GM12878 (cell line): ENCODE measurements around the gene SALL4. TPM values are rescaled to one million over a fixed set of nuclear protein-coding genes. Genes with fewer than 3 reads are reported as not detected.
"Not testable (repeated sequence)": the region's sequence is repeated elsewhere in the genome, so short reads cannot be mapped to it uniquely, and the experiment has no call there.

Source experiments
- ATAC-seq: fragments of 200-7000 bp; cut with Tn5 transposase; 3 replicates; pipeline ENCODE4 v1.9.1; 2020; ENCODE audit warnings: mild to moderate bottlenecking, moderate library complexity
- BruUV-seq: library from RNA; stranded (reverse); fragments of 400-500 nt; replicated peaks from 2 replicates; lab custom pipeline; 2021; lab: Mats Ljungman, UMichigan
- CTCF ChIA-PET: fragments of 300-600 bp; sonication (Branson Sonifier 250); formaldehyde crosslinking; extraction: SDS; loops from one replicate; lab custom pipeline; 2021; ENCODE audit warnings: inconsistent platforms; lab: Yijun Ruan, JAX
- POLR2A ChIA-PET: fragments of 350-600 bp; formaldehyde crosslinking; extraction: SDS; loops from one replicate; lab custom pipeline; 2021; ENCODE audit warnings: inconsistent platforms; lab: Charles Lee
- RAD21 ChIA-PET: fragments of 300-600 bp; sonication (Branson Sonifier 250); formaldehyde crosslinking; loops from one replicate; lab custom pipeline; 2023; ENCODE audit warnings: antibody characterized with exemption; ENCODE audit not compliant: unreplicated experiment; lab: Charles Lee
- SMC1A ChIA-PET: fragments of 300-600 bp; sonication (Branson Sonifier 250); formaldehyde crosslinking; loops from one replicate; lab custom pipeline; 2023; ENCODE audit not compliant: unreplicated experiment, uncharacterized antibody; lab: Charles Lee
- DNase-seq: peaks from one replicate; pipeline ENCODE4 v3.0.0-alpha.2; 2011; ENCODE audit warnings: low read depth, low spot score
- FAIRE-seq: peaks from 3 replicates; lab custom pipeline; 2011; peaks lifted over from hg19 to GRCh38; lab: Jason Lieb, UNC
- H2AFZ ChIP-seq: 2 replicates; pipeline ENCODE4 v1.6.0; 2011; ENCODE audit warnings: low read depth, low read length, control low read depth; ENCODE audit not compliant: control insufficient read depth
- H3K27ac ChIP-seq: 2 replicates; pipeline ENCODE4 v1.5.1; 2011; ENCODE audit warnings: control low read depth; ENCODE audit not compliant: control insufficient read depth, insufficient read depth
- H3K27me3 ChIP-seq, 2 experiments: replicated peaks in 1 of 2; 2 replicates each; pipeline versions ENCODE4 v1.6.0 to v1.6.1; 2011; ENCODE audit warnings: low read length in 1 of 2; ENCODE audit not compliant: control insufficient read depth in 2 of 2, insufficient read depth in 2 of 2
- H3K36me3 ChIP-seq, 2 experiments: 2 replicates each; pipeline ENCODE4 v1.5.1; 2011; ENCODE audit warnings: low read length in 1 of 2; ENCODE audit not compliant: control insufficient read depth in 2 of 2, insufficient read depth in 2 of 2
- H3K4me1 ChIP-seq: 2 replicates; pipeline ENCODE4 v1.6.1; 2011; ENCODE audit warnings: mild to moderate bottlenecking, low read length, moderate library complexity, mixed read lengths; ENCODE audit not compliant: control insufficient read depth, insufficient read depth
- H3K4me2 ChIP-seq: 2 replicates; pipeline ENCODE4 v1.6.0; 2011; ENCODE audit warnings: control low read depth; ENCODE audit not compliant: control insufficient read depth, insufficient read depth
- H3K4me3 ChIP-seq: fragments of 200-600 bp; sonication (generic); 2 replicates; pipeline ENCODE4 v1.5.1; 2016
- H3K79me2 ChIP-seq: 2 replicates; pipeline ENCODE4 v1.6.0; 2011; ENCODE audit warnings: low read length; ENCODE audit not compliant: control insufficient read depth, insufficient read depth
- H3K9ac ChIP-seq: 2 replicates; pipeline ENCODE4 v1.8.0; 2011; ENCODE audit warnings: low read length, control low read depth, mixed read lengths; ENCODE audit not compliant: control insufficient read depth, insufficient read depth
- H3K9me3 ChIP-seq: replicated peaks from 3 replicates; pipeline ENCODE4 v1.5.1; 2011; ENCODE audit warnings: mild to moderate bottlenecking, low read length; ENCODE audit not compliant: control insufficient read depth, insufficient read depth
- H4K20me1 ChIP-seq: 2 replicates; pipeline ENCODE4 v1.6.0; 2011; ENCODE audit not compliant: control insufficient read depth, insufficient read depth
- CHD1 ChIP-seq: IDR thresholded peaks from 2 replicates; pipeline ENCODE4 v1.6.1; 2012; ENCODE audit warnings: low read depth, low read length, improper control_type of control experiment
- JUND ChIP-seq: IDR thresholded peaks from 2 replicates; pipeline ENCODE4 v1.6.1; 2012; ENCODE audit warnings: low read depth, mild to moderate bottlenecking, low read length, improper control_type of control experiment, moderate library complexity
- MXI1 ChIP-seq: fragments of 150-350 bp; IDR thresholded peaks from 2 replicates; pipeline ENCODE4 v1.6.1; 2011; ENCODE audit warnings: low read depth, mild to moderate bottlenecking, inconsistent platforms, low read length, improper control_type of control experiment
- POLR2A ChIP-seq: IDR thresholded peaks from 2 replicates; pipeline ENCODE4 v1.6.1; 2011; ENCODE audit warnings: low read depth, mild to moderate bottlenecking, low read length
- STAT1 ChIP-seq: fragments of 450-650 bp; conservative IDR thresholded peaks from 2 replicates; pipeline ENCODE4 v1.6.1; 2014; ENCODE audit warnings: antibody characterized with exemption, mild to moderate bottlenecking
- SUZ12 ChIP-seq: fragments of 200-600 bp; sonication (generic); IDR thresholded peaks from one replicate; pipeline ENCODE4 v1.6.1; 2018; ENCODE audit warnings: antibody characterized with exemption, mild to moderate bottlenecking; ENCODE audit not compliant: unreplicated experiment
- TCF3 ChIP-seq: IDR thresholded peaks from 2 replicates; pipeline ENCODE4 v1.6.1; 2012; ENCODE audit warnings: low read depth, mild to moderate bottlenecking, low read length, borderline replicate concordance; ENCODE audit not compliant: insufficient read depth
- WGBS: methylation state at CpG from one replicate; pipeline ENCODE4 v1.1.6; 2016; ENCODE audit warnings: low lambda C conversion rate; ENCODE audit not compliant: insufficient replicate concordance, insufficient coverage; ENCODE audit errors: missing lambda C conversion rate; 5-methylcytosine and 5-hydroxymethylcytosine counted together
- in situ Hi-C: fragments of 300-500 bp; cut with MboI; formaldehyde crosslinking; loops from 9 replicates; pipeline ENCODE4 v1.14.3; 2018; ENCODE audit warnings: mixed read lengths
- intact Hi-C: fragments of 100-400 bp; cut with micrococcal nuclease; formaldehyde crosslinking; loops from one replicate; pipeline ENCODE4 v1.14.2; 2022; ENCODE audit not compliant: unreplicated experiment
- polyA plus RNA-seq, 11 experiments: library from polyadenylated mRNA; depleted of rRNA in 4 of 11; unstranded in 6 of 11; stranded (reverse) in 5 of 11; fragments of >200 nt; fragmentation: Nextera tagmentation in 4 of 11; fragmentation: Illumina TruSeq in 1 of 11; extraction: Ambion mirVana in 4 of 11; extraction: Trizol in 1 of 11; gene quantifications; 1 replicate in 1 of 11; 2 replicates in 10 of 11; pipeline versions ENCODE4 v1.2.1 to v1.2.3, GENCODE V29; 2011 to 2016; ENCODE audit warnings: inconsistent platforms in 2 of 11, missing spikeins in 2 of 11, low read depth in 1 of 11
- total RNA-seq, 4 experiments: library from RNA; depleted of rRNA in 3 of 4; stranded (reverse); fragments of >200 nt in 3 of 4; fragmentation: Illumina TruSeq in 1 of 4; extraction: Trizol in 1 of 4; gene quantifications; 2 replicates each; pipeline versions ENCODE4 v1.2.1 to v1.2.3, GENCODE V29; 2013 to 2021

SALL4 gene
- total and polyA plus RNA-seq, 10 of the 15 experiments (the other 5 are each of a cell fraction or from before 2014, with no cell fraction given): 0.08 to 1.1 (median 0.23) TPM; not detected in 7

GRCh38 chr20:51784299-51784698, 18.0 kb downstream of the SALL4 start:
- H3K4me2 ChIP-seq: no peak overlapping the region
- no peaks in the 10 kb centered on the region for H3K27me3 ChIP-seq
- POLR2A ChIA-PET: no interaction called here
- no peak for ATAC-seq
- H3K27ac ChIP-seq: no peak overlapping the region
- in situ Hi-C loops: no loop called here
- TF ChIP-seq STAT1 (no peak), TCF3 (no peak), JUND (no peak), SUZ12 (no peak), POLR2A (no peak), CHD1 (no peak), MXI1 (no peak)
- H3K79me2 ChIP-seq: no peaks in the 10 kb centered on the region
- no peaks in the 10 kb centered on the region for H3K4me1 ChIP-seq
- H3K9me3 ChIP-seq: no peaks in the 10 kb centered on the region
- RAD21 ChIA-PET: no interaction called here
- intact Hi-C loops: no loop called here
- no peaks in the 10 kb centered on the region for H4K20me1 ChIP-seq
- DNase-seq: no peak
- 68% methylated on average over 15 of the region's 15 CpGs for WGBS
- no peak overlapping the region for H3K4me3 ChIP-seq
- no peak overlapping the region for H3K9ac ChIP-seq
- no peaks in the 10 kb centered on the region for H3K36me3 ChIP-seq
- CTCF ChIA-PET: interaction anchor here (0.8 kb wide), 1 partner anchor 16 kb away, joined by 4 read pairs; no protein-coding TSS in a partner anchor
- H2AFZ ChIP-seq: no peak overlapping the region
- no TSS peak for BruUV-seq
- SMC1A ChIA-PET: no interaction called here
- FAIRE-seq: no peak

GRCh38 chr20:51778229-51778759, 24.0 kb downstream of the SALL4 start:
- 23% methylated on average over 4 of the region's 4 CpGs for WGBS
- H2AFZ ChIP-seq, RAD21 ChIA-PET, FAIRE-seq, H3K4me2 ChIP-seq, H3K27ac ChIP-seq, H3K9ac ChIP-seq, intact Hi-C loops, H4K20me1 ChIP-seq, ATAC-seq, POLR2A ChIA-PET, H3K79me2 ChIP-seq, H3K9me3 ChIP-seq, in situ Hi-C loops, H3K36me3 ChIP-seq, H3K4me1 ChIP-seq, BruUV-seq, CTCF ChIA-PET, DNase-seq, SMC1A ChIA-PET, H3K4me3 ChIP-seq, H3K27me3 ChIP-seq: not testable (repeated sequence)
